PC-9 (cell line): ENCODE data around the gene SEC14L3. TPM values are rescaled to one million over a fixed set of nuclear protein-coding genes. Genes with fewer than 3 reads are reported as not detected.
A peak's percentile ranks its signal among the peaks of the same experiment; 100 is the strongest.

Experiments
- BruUV-seq: library from RNA; stranded (reverse); fragments of 400-500 nt; replicated peaks from 2 replicates; lab custom pipeline; 2021; lab: Mats Ljungman, UMichigan
- CTCF ChIA-PET: fragments of 300-600 bp; sonication (Branson Sonifier 250); formaldehyde crosslinking; loops from one replicate; lab custom pipeline; 2022; ENCODE audit warnings: antibody characterized with exemption; lab: Charles Lee
- POLR2A ChIA-PET: fragments of 300-600 bp; sonication (Branson Sonifier 250); formaldehyde crosslinking; loops from one replicate; lab custom pipeline; 2022; ENCODE audit warnings: antibody characterized with exemption; ENCODE audit not compliant: unreplicated experiment; lab: Charles Lee
- DNase-seq, 2 experiments: peaks; one replicate each; pipeline versions ENCODE4 v3.0.0 to v3.0.0-alpha.2; 2015 to 2022; ENCODE audit warnings: mixed read lengths in 1 of 2
- H2AFZ ChIP-seq: fragments of 200-600 bp; sonication (generic); 2 replicates; pipeline ENCODE4 v1.8.1; 2017; ENCODE audit warnings: antibody characterized with exemption
- H3F3A ChIP-seq: fragments of 200-600 bp; sonication (generic); 2 replicates; pipeline ENCODE4 v1.8.1; 2017; ENCODE audit warnings: antibody characterized with exemption, mild to moderate bottlenecking, low read depth; ENCODE audit not compliant: insufficient read depth
- H3K27ac ChIP-seq: fragments of 200-600 bp; sonication (generic); 2 replicates; pipeline ENCODE4 v1.6.1; 2016; ENCODE audit warnings: mixed run types
- H3K27me3 ChIP-seq: fragments of 200-600 bp; sonication (generic); 2 replicates; pipeline ENCODE4 v1.6.1; 2016; ENCODE audit warnings: low read depth, mixed run types; ENCODE audit not compliant: insufficient read depth
- H3K36me3 ChIP-seq: fragments of 200-600 bp; sonication (generic); 2 replicates; pipeline ENCODE4 v1.6.1; 2016; ENCODE audit warnings: low read depth, mixed run types
- H3K4me1 ChIP-seq: fragments of 200-600 bp; sonication (generic); replicated peaks from 2 replicates; pipeline ENCODE4 v1.6.1; 2016; ENCODE audit warnings: mixed run types; ENCODE audit not compliant: insufficient read depth
- H3K4me2 ChIP-seq: fragments of 200-600 bp; sonication (generic); 2 replicates; pipeline ENCODE4 v1.6.1; 2017; ENCODE audit warnings: mixed run types
- H3K4me3 ChIP-seq: fragments of 200-600 bp; sonication (generic); 2 replicates; pipeline ENCODE4 v1.6.1; 2016; ENCODE audit warnings: mixed run types
- H3K79me2 ChIP-seq: fragments of 200-600 bp; sonication (generic); 2 replicates; pipeline ENCODE4 v1.6.1; 2017; ENCODE audit warnings: low read depth, mixed run types
- H3K9me2 ChIP-seq: fragments of 200-600 bp; sonication (generic); 2 replicates; pipeline ENCODE4 v1.8.1; 2017; ENCODE audit warnings: mild to moderate bottlenecking; ENCODE audit not compliant: insufficient read depth
- H3K9me3 ChIP-seq: fragments of 200-600 bp; sonication (generic); 2 replicates; pipeline ENCODE4 v1.8.1; 2016; ENCODE audit warnings: low read depth; ENCODE audit not compliant: insufficient read depth
- H4K20me1 ChIP-seq: fragments of 200-600 bp; sonication (generic); 2 replicates; pipeline ENCODE4 v1.8.1; 2017; ENCODE audit not compliant: insufficient read depth
- CTCF ChIP-seq: fragments of 200-600 bp; sonication (generic); conservative IDR thresholded peaks from 2 replicates; pipeline ENCODE4 v1.6.1; 2017; ENCODE audit warnings: mixed run types, antibody characterized with exemption, mild to moderate bottlenecking, moderate library complexity
- EZH2 ChIP-seq: fragments of 200-600 bp; sonication (generic); IDR thresholded peaks from 2 replicates; pipeline ENCODE4 v1.8.0; 2017; ENCODE audit warnings: antibody characterized with exemption, low read depth
- intact Hi-C: fragments of 100-400 bp; cut with micrococcal nuclease; formaldehyde crosslinking; loops from one replicate; pipeline ENCODE4 v1.10.0; 2022; ENCODE audit not compliant: unreplicated experiment
- total RNA-seq: library from RNA; stranded (reverse); gene quantifications from 2 replicates; pipeline ENCODE4 v1.2.3, GENCODE V29; 2021

Gene SEC14L3
- total RNA-seq, 1 experiment from 2014 or later: not detected

- peaks cover 55% of the 10 kb centered on the region for H3F3A ChIP-seq
- H3K4me1 ChIP-seq: peaks cover 28% of the 10 kb centered on the region
- peak within 1 kb of the TSS; percentile 70 for H3K4me3 ChIP-seq
- peaks cover 22% of the 10 kb centered on the region for H3K79me2 ChIP-seq
- no peaks in the 10 kb centered on the region for H3K9me2 ChIP-seq
- ChIA-PET CTCF (interaction anchor here (0.6 to 2.8 kb wide), 3 partner anchors 30 to 34 kb away, joined by 3 to 8 read pairs (median 4); partner anchors contain the start of gene SEC14L2), POLR2A (interaction anchor here (0.7 to 0.9 kb wide), 3 partner anchors 28 to 181 kb away, joined by 4 to 6 read pairs (median 6); partner anchors contain the start of gene TCN2)
- peak within 1 kb of the TSS; percentile 88 for H3K4me2 ChIP-seq
- BruUV-seq: no TSS peak
- H3K27me3 ChIP-seq: no peaks in the 10 kb centered on the region
- H3K27ac ChIP-seq: peak within 1 kb of the TSS; percentile 93
- H3K9me3 ChIP-seq: no peaks in the 10 kb centered on the region
- H2AFZ ChIP-seq: peak within 1 kb of the TSS; percentile 83
- intact Hi-C loops: loop anchor here (1.0 to 10.0 kb wide), 3 partner anchors 35 to 179 kb away; partner anchors contain the start of gene TCN2
- no peaks in the 10 kb centered on the region for H4K20me1 ChIP-seq
- H3K36me3 ChIP-seq: 0 out of 2 replicates have a peak, but pooled peaks cover 8% of the 10 kb centered on the region
- TF ChIP-seq CTCF: no peak
- TF ChIP-seq EZH2: no peak
- peak in 1 of 2 experiments; percentile 60 for DNase-seq
Observed at GRCh38 chr22:30425616-30426387, 46.0 kb downstream of the SEC14L3 start, which contains the start of gene MTFP1. MTFP1 (plus strand) TSS chr22:30425768; CDS start chr22:30425880, 112 bp downstream.

GRCh38 chr22:30425327-30425615 is 46.5 kb downstream of the SEC14L3 start:
- peaks cover 24% of the 10 kb centered on the region for H3K79me2 ChIP-seq
- H3K4me2 ChIP-seq: peak overlapping the region; percentile 88
- no peaks in the 10 kb centered on the region for H3K9me3 ChIP-seq
- H3K27ac ChIP-seq: peak overlapping the region; percentile 93
- H3F3A ChIP-seq: peaks cover 61% of the 10 kb centered on the region
- H3K27me3 ChIP-seq: no peaks in the 10 kb centered on the region
- no peaks in the 10 kb centered on the region for H4K20me1 ChIP-seq
- ChIA-PET POLR2A (interaction anchor here (0.7 to 1.7 kb wide), 2 partner anchors 13 to 28 kb away, joined by 6 to 13 read pairs; no protein-coding TSS in a partner anchor), CTCF (interaction anchor here (0.6 to 2.8 kb wide), 3 partner anchors 29 to 34 kb away, joined by 3 to 8 read pairs (median 4); partner anchors contain the start of gene SEC14L2)
- BruUV-seq: no TSS peak
- TF ChIP-seq CTCF (no peak), EZH2 (no peak)
- peak overlapping the region; percentile 70 for H3K4me3 ChIP-seq
- intact Hi-C loops: loop anchor here (10.0 kb wide), 1 partner anchor 180 kb away; the partner anchor contains the start of gene TCN2
- peaks cover 33% of the 10 kb centered on the region for H3K4me1 ChIP-seq
- no peak for DNase-seq
- no peaks in the 10 kb centered on the region for H3K9me2 ChIP-seq
- H2AFZ ChIP-seq: peak overlapping the region; percentile 83
- 0 out of 2 replicates have a peak, but pooled peaks cover 9% of the 10 kb centered on the region for H3K36me3 ChIP-seq

- H4K20me1 ChIP-seq: no peaks in the 10 kb centered on the region
- 0 out of 2 replicates have a peak, but pooled peaks cover 9% of the 10 kb centered on the region for H3K36me3 ChIP-seq
- H3K79me2 ChIP-seq: peaks cover 24% of the 10 kb centered on the region
- no peak for TF ChIP-seq EZH2
- peak; percentile 19; the same call in 1 of the 2 replicates for TF ChIP-seq CTCF
- peak overlapping the region; percentile 93 for H3K27ac ChIP-seq
- TSS peak; percentile 24 for BruUV-seq
- peak overlapping the region; percentile 88 for H3K4me2 ChIP-seq
- no peaks in the 10 kb centered on the region for H3K27me3 ChIP-seq
- peak overlapping the region; percentile 57; the same call in 1 of the 2 replicates for H2AFZ ChIP-seq
- no peaks in the 10 kb centered on the region for H3K9me3 ChIP-seq
- DNase-seq: peak in 1 of 2 experiments; percentile 27
- CTCF ChIA-PET: interaction anchor here (0.6 to 1.5 kb wide), 7 partner anchors 16 to 99 kb away, joined by 3 to 5 read pairs (median 3); partner anchors contain the start of genes SEC14L2 and TBC1D10A
- H3K4me3 ChIP-seq: peak overlapping the region; percentile 70
- peaks cover 66% of the 10 kb centered on the region for H3F3A ChIP-seq
- H3K9me2 ChIP-seq: no peaks in the 10 kb centered on the region
- POLR2A ChIA-PET: interaction anchor here (0.6 to 1.7 kb wide), 6 partner anchors 13 to 1088 kb away, joined by 4 to 20 read pairs (median 8); partner anchors contain the start of gene SEC14L2
- peaks cover 39% of the 10 kb centered on the region for H3K4me1 ChIP-seq
- intact Hi-C loops: loop anchor here (1.0 to 10.0 kb wide), 2 partner anchors 27 to 180 kb away; partner anchors contain the start of genes SEC14L2 and TCN2
Observed at GRCh38 chr22:30424534-30425326, 47.1 kb downstream of the SEC14L3 start.
